Inferior parietal cortex (tissue), 1 donor: ENCODE results near the gene ZFPM1.

ENCODE experiments used
- DNase-seq: peaks from one replicate; pipeline ENCODE4 v3.0.0-alpha.2; 2016; ENCODE audit errors: extremely low spot score

ZFPM1 gene

GRCh38 chr16:88433632-88434352 lies 19.3 kb upstream of the ZFPM1 start:
- no peak for DNase-seq

DNA sequence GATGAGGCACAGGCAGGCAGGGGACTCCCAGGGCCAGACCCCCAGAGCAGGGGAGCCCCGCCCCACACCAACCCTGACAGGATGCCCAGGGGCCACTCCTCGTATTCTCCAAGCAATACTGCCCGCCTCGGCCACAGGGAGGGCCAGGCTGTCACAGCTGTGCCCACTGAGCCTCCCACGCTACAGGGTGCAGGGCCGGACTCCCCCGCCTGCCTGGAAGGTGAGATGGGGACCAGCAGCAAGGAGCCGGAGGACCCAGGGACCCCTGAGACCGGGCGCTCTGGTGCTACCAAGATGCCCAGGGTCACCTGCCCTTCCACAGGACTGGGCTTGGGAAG lies 18.8 kb upstream of the ZFPM1 start:
- DNase-seq = no peak

- DNase-seq = no peak
These were observed 18.3 kb upstream of the ZFPM1 start for GRCh38 chr16:88434746-88435145.

- DNase-seq = no peak
These were observed 17.4 kb upstream of the ZFPM1 start for GRCh38 chr16:88435437-88436355.

GRCh38 chr16:88436796-88437195 lies 16.3 kb upstream of the ZFPM1 start:
- no peak for DNase-seq

- peak; percentile 33 for DNase-seq
These were observed 15.6 kb upstream of the ZFPM1 start for GRCh38 chr16:88437367-88437964.

DNA sequence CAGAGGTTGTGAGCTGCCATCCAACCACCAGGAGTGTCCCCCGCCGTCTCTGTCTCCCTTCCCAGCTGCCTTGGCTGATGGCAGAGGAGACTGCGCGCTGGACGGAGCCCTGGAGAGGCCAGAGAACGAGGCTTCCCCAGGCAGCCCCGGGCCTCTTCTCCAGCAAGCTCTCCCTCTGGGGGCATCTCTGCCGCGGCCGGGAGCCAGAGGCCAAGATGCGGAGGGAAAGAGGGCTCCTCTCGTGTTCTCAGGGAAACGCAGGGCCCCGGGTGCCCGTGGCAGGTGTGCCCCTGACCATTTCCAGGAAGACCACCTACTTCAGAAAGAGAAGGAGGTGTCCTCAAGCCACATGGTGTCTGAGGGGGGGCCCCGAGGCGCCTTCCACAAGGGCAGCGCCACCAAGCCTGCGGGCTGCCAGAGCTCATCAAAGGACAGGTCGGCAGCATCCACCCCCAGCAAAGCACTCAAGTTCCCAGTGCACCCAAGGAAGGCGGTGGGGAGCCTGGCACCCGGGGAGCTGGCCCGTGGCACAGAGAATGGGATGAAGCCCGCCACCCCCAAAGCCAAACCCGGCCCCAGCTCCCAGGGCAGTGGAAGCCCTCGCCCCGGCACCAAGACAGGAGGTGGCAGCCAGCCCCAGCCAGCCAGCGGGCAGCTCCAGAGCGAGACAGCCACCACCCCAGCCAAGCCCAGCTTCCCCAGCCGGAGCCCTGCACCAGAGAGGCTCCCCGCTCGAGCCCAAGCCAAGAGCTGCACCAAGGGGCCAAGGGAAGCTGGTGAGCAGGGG lies 14.8 kb upstream of the ZFPM1 start:
- DNase-seq = no peak

DNA sequence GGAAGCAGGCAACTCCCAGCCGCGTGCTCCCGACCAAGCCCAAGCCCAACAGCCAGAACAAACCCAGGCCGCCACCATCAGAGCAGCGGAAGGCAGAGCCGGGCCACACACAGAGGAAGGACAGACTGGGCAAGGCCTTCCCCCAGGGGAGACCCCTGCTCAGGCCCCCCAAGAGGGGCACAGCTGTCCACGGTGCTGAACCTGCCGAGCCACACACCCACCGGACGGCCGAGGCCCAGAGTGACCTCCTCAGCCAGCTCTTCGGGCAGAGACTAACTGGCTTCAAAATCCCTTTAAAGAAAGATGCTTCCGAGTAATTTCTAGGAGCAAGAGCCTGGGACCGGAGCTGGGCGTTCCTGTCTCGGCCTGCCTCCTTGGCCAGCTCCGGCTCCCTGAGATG lies 14.1 kb upstream of the ZFPM1 start:
- no peak for DNase-seq

GRCh38 chr16:88439706-88440105 lies 13.4 kb upstream of the ZFPM1 start:
- no peak for DNase-seq

DNA sequence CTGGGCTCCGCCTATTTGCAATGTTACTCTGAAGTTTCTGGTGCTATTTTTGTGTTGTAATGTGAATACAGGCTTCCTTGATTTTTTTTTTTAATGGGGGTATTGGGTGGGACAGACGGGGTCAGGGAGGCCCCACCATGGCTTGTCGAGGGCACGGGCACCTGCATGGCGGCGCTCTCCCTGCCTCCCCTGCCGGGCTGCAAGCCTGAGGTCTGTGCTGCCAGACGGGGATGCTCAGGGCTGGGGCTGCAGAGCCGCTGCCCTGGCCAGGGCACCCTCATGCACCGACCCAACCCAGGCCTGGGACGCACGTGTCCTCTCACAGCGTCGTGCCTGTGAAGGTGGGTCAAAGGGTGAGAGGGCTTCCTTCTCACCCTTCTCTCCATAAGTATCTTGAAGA lies 13.0 kb upstream of the ZFPM1 start:
- no peak for DNase-seq

DNA sequence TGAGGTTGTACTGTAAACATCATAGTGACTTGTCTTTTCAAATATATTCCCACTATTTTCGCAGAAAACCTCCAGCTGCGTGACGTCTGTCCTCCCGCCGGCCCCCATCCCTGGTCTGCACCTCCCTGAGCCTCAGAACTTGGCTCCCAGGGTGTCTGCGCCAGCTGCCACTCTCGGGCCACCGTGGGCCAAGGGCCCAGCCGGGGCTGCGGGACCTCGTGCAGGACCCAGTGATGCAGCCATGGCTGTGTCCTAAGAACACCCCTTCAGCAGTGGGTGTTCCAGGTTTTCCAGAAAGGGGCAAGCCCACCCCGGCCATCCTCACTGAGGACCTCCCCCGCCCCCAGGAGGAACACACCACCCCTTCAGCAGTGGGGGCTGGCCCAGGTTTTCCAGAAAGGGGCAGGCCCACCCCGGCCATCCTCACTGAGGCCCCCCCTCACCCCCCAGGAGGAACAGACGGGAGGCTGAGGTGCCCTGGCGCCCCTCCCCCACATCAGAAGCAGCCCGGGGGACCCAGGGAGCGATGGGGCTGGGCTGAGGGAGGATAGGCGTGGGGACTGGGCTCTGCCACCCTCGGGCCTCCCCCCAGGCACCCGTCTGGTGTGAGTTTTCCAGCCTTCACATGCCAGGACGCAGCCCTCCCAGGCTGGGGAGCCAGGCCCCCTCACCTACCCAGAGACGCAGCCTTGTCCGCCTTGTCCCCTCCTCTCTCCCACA lies 12.2 kb upstream of the ZFPM1 start:
- no peak for DNase-seq

GRCh38 chr16:88441460-88441859 lies 11.6 kb upstream of the ZFPM1 start:
- no peak for DNase-seq

- DNase-seq = no peak
These were observed 10.7 kb upstream of the ZFPM1 start for GRCh38 chr16:88442383-88442726.

DNA sequence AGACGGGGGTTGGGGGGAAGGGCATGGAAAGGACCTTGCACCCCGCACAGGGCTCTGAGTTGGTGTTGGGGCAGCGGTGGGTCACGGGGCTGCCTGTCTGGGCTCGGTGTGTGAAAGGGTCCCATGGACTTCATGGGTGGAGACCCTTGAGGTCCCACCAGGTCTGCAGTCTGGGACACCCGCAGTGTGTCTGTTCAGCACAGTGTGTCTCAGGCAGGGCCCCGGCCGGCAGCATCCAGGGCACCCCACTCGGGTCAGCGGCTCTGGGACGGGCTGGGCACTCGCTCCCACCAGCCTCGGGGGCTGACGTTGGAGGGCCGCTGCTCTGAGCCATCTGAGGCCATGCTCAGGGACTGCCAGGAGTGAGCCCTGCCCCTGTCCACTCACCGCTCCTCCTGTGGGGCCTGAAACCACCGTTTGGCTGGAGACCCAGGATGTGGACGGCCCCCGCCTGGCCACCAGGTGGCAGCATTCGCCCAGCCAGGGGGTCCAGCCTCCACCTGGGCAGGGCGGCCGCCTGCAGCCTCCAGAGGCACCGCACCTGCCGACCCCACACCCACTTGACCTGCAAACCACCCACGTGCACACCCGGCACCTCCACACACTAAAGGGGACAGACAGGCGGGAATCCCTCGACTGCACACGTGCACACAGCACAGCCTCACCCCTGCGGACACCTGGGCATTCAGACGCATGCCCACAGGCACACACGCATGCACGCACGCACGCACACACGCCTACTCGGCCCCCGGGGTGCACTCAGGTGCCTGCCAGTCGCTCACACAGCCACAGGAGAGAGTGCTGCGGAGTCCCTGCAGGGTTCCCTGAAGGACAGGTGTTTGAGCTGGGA lies 10.1 kb upstream of the ZFPM1 start:
- DNase-seq = peak; percentile 68

DNA sequence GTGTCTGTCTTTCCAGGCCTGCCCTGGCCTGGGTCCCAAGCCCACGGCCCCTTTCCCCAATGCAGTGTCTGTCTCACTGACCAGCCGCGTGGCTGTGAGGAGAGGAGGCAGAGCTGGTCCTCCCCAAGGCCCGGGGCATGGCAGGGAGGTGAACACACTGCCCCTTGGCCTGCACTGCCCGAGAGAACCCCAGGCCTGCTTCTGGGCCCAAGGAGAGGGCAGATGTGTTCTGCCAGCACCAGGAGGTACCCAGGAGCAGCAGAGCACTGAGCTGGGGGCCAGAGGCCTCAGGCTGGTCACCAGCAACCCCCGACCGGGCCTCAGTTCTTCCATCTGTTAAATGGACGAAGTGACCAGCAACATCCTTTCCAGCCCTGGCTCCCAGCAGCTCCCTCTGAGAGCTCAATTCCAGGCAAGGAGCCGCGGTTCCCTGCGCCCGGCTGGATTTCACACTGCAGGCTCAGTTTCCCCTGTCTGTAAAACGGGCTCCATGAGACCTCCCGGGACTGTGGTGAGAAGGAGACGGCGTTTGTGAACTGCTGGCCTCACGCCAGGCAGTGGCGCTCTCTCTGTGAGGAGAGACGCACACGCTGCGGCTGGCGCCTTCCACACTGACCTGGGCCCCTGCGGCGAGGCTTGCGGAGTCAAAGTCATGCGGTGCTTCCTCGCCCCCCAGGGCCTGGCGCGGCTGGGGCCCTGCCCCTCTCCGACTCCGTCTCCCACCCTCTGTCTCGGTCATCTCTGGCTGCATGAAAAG lies 8.1 kb upstream of the ZFPM1 start:
- no peak for DNase-seq

DNA sequence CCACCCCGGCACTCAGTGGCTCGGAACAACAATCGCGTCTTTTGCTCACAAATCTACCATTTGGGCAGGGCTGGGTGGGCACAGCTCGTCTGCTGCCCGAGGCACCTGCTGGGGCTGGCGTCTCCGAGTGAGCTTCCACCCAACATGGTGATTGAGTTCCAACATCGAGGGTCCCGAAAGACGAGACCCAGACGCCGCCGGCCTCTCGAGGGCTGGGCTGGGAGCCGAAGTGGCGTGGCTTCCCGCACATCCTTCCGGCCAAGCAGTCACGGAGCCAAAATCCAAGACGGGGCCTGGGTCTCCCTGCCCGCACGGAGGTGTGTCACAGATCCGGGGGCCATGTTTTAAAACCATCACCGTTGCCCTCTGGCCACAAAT lies 7.5 kb upstream of the ZFPM1 start:
- no peak for DNase-seq

GRCh38 chr16:88446061-88446460 lies 7.0 kb upstream of the ZFPM1 start:
- no peak for DNase-seq

GRCh38 chr16:88446736-88447135 lies 6.3 kb upstream of the ZFPM1 start:
- no peak for DNase-seq

- DNase-seq = no peak
These were observed 5.2 kb upstream of the ZFPM1 start for GRCh38 chr16:88447881-88448280.
